ENCODE data around the gene VPS13A.
A peak's percentile ranks its signal among the peaks of the same experiment; 100 is the strongest.

- TF ChIP-seq RAD21 (IDR thresholded peaks at IDR 0.05; ENCODE audit: low read depth) (peak; percentile 64), YY1 (IDR thresholded peaks at IDR 0.05; ENCODE audit: low read depth) (no peak), FOXM1 (IDR thresholded peaks at IDR 0.05; ENCODE audit: borderline replicate concordance, low read depth) (no peak), TCF12 (IDR thresholded peaks at IDR 0.05; ENCODE audit: low read depth) (no peak), TAF1 (IDR thresholded peaks at IDR 0.05; ENCODE audit: low read depth) (no peak), REST (IDR thresholded peaks at IDR 0.05; ENCODE audit: low read depth) (no peak)
Measured at GRCh38 chr9:77457916-77458592, 280.7 kb downstream of the VPS13A start.
